Mesendoderm (in vitro differentiated cells): ENCODE data around the gene ASCL1.

Experiments used
- DNase-seq: peaks from one replicate; pipeline ENCODE4 v3.0.0; 2013
- H2AK5ac ChIP-seq: 2 replicates; pipeline ENCODE4 v1.6.1; 2013; ENCODE audit warnings: low read length, inconsistent platforms
- H2BK120ac ChIP-seq: 2 replicates; pipeline ENCODE4 v1.6.1; 2013; ENCODE audit warnings: low read depth, mild to moderate bottlenecking, low read length, moderate library complexity, mixed read lengths
- H2BK15ac ChIP-seq: replicated peaks from 2 replicates; pipeline ENCODE4 v1.6.1; 2013; ENCODE audit warnings: low read depth, mild to moderate bottlenecking, moderate library complexity
- H2BK5ac ChIP-seq: 2 replicates; pipeline ENCODE4 v1.6.1; 2013; ENCODE audit warnings: low read length, inconsistent platforms
- H3K18ac ChIP-seq: 2 replicates; pipeline ENCODE4 v1.6.1; 2013; ENCODE audit warnings: mild to moderate bottlenecking, low read length, mixed read lengths
- H3K23ac ChIP-seq: one replicate; pipeline ENCODE4 v1.6.1; 2013; ENCODE audit warnings: low read length
- H3K27ac ChIP-seq: 2 replicates; pipeline ENCODE4 v1.5.1; 2013; ENCODE audit warnings: low read depth, mild to moderate bottlenecking, inconsistent platforms, low read length, moderate library complexity
- H3K27me3 ChIP-seq: 2 replicates; pipeline ENCODE4 v1.6.1; 2013; ENCODE audit warnings: low read length, control low read depth, mild to moderate bottlenecking, inconsistent platforms; ENCODE audit not compliant: insufficient read depth, poor library complexity
- H3K36me3 ChIP-seq: 2 replicates; pipeline ENCODE4 v1.6.1; 2013; ENCODE audit warnings: low read length, inconsistent platforms; ENCODE audit not compliant: control insufficient read depth, insufficient read depth
- H3K4ac ChIP-seq: one replicate; pipeline ENCODE4 v1.6.1; 2013; ENCODE audit warnings: low read depth, mild to moderate bottlenecking, low read length, moderate library complexity
- H3K4me1 ChIP-seq: 2 replicates; pipeline ENCODE4 v1.6.1; 2013; ENCODE audit warnings: low read depth, low read length, inconsistent platforms; ENCODE audit not compliant: control insufficient read depth
- H3K4me2 ChIP-seq: 2 replicates; pipeline ENCODE4 v1.6.1; 2013; ENCODE audit warnings: low read length
- H3K4me3 ChIP-seq: 2 replicates; pipeline ENCODE4 v1.5.1; 2013; ENCODE audit warnings: mild to moderate bottlenecking, low read length
- H3K56ac ChIP-seq: one replicate; pipeline ENCODE4 v1.6.1; 2013; ENCODE audit warnings: low read length
- H3K79me1 ChIP-seq: 2 replicates; pipeline ENCODE4 v1.6.1; 2013; ENCODE audit warnings: low read length, inconsistent platforms
- H3K79me2 ChIP-seq: 2 replicates; pipeline ENCODE4 v1.6.1; 2013; ENCODE audit warnings: mild to moderate bottlenecking, low read length; ENCODE audit not compliant: control insufficient read depth, insufficient read depth
- H3K9ac ChIP-seq: 2 replicates; pipeline ENCODE4 v1.6.1; 2013; ENCODE audit warnings: low read length, inconsistent platforms
- H4K5ac ChIP-seq: one replicate; pipeline ENCODE4 v1.6.1; 2013; ENCODE audit warnings: low read length
- H4K8ac ChIP-seq: one replicate; pipeline ENCODE4 v1.6.1; 2013; ENCODE audit warnings: low read depth, mild to moderate bottlenecking, control low read depth, low read length, moderate library complexity
- WGBS: extraction: QIAGEN DNeasy Blood & Tissue Kit; methylation state at CpG from one replicate; pipeline ENCODE4 v1.1.7; 2013; ENCODE audit warnings: low lambda C conversion rate, missing lambda C conversion rate; ENCODE audit not compliant: insufficient coverage; ENCODE audit errors: extremely low coverage; 5-methylcytosine and 5-hydroxymethylcytosine counted together

Gene ASCL1

GRCh38 chr12:102921240-102921639 is 36.2 kb upstream of the ASCL1 start:
- no peaks in the 10 kb centered on the region for H3K27me3 ChIP-seq
- H2BK15ac ChIP-seq, result no peak overlapping the region
- no peaks in the 10 kb centered on the region for H3K36me3 ChIP-seq
- H3K4me1 ChIP-seq, result no peaks in the 10 kb centered on the region
- no peak overlapping the region for H3K4me3 ChIP-seq
- no peak overlapping the region for H3K27ac ChIP-seq
- H2BK120ac ChIP-seq, result no peak overlapping the region
- H3K79me2 ChIP-seq, result no peaks in the 10 kb centered on the region
- no peak overlapping the region for H4K5ac ChIP-seq
- no peak overlapping the region for H2BK5ac ChIP-seq
- no peak overlapping the region for H3K4ac ChIP-seq
- no peak overlapping the region for H3K56ac ChIP-seq
- H4K8ac ChIP-seq, result no peak overlapping the region
- H2AK5ac ChIP-seq, result no peak overlapping the region
- no peak for DNase-seq
- H3K18ac ChIP-seq, result no peak overlapping the region
- no peak overlapping the region for H3K23ac ChIP-seq
- H3K4me2 ChIP-seq, result no peak overlapping the region
- H3K79me1 ChIP-seq, result no peaks in the 10 kb centered on the region
- H3K9ac ChIP-seq, result no peak overlapping the region

- no peak overlapping the region for H3K4me2 ChIP-seq
- no peak overlapping the region for H3K23ac ChIP-seq
- H2BK5ac ChIP-seq, result no peak overlapping the region
- H3K36me3 ChIP-seq, result no peaks in the 10 kb centered on the region
- no peaks in the 10 kb centered on the region for H3K79me1 ChIP-seq
- no peak overlapping the region for H4K8ac ChIP-seq
- no peak overlapping the region for H3K56ac ChIP-seq
- no peaks in the 10 kb centered on the region for H3K27me3 ChIP-seq
- no peak overlapping the region for H2AK5ac ChIP-seq
- no peak overlapping the region for H3K18ac ChIP-seq
- no peak overlapping the region for H4K5ac ChIP-seq
- no peak for DNase-seq
- H2BK15ac ChIP-seq, result no peak overlapping the region
- no peak overlapping the region for H3K27ac ChIP-seq
- no peaks in the 10 kb centered on the region for H3K79me2 ChIP-seq
- H3K4ac ChIP-seq, result no peak overlapping the region
- no peak overlapping the region for H3K4me3 ChIP-seq
- no peak overlapping the region for H3K9ac ChIP-seq
- H3K4me1 ChIP-seq, result no peaks in the 10 kb centered on the region
- no peak overlapping the region for H2BK120ac ChIP-seq
Observed at GRCh38 chr12:102927220-102927619, 30.3 kb upstream of the ASCL1 start.

GRCh38 chr12:102933168-102933567 is 24.3 kb upstream of the ASCL1 start:
- no peaks in the 10 kb centered on the region for H3K36me3 ChIP-seq
- no peaks in the 10 kb centered on the region for H3K79me2 ChIP-seq
- no peak overlapping the region for H3K4ac ChIP-seq
- H3K79me1 ChIP-seq, result no peaks in the 10 kb centered on the region
- no peak overlapping the region for H2BK120ac ChIP-seq
- no peak overlapping the region for H4K5ac ChIP-seq
- no peak overlapping the region for H3K4me2 ChIP-seq
- no peak overlapping the region for H3K27ac ChIP-seq
- H3K4me1 ChIP-seq, result no peaks in the 10 kb centered on the region
- no peak overlapping the region for H4K8ac ChIP-seq
- H3K56ac ChIP-seq, result no peak overlapping the region
- no peak overlapping the region for H3K23ac ChIP-seq
- no peak overlapping the region for H2BK15ac ChIP-seq
- H3K4me3 ChIP-seq, result no peak overlapping the region
- no peak overlapping the region for H3K18ac ChIP-seq
- DNase-seq, result no peak
- H3K27me3 ChIP-seq, result no peaks in the 10 kb centered on the region
- WGBS, result no CpG with 5 or more reads among the region's 1 CpG
- H2AK5ac ChIP-seq, result no peak overlapping the region
- H2BK5ac ChIP-seq, result no peak overlapping the region
- H3K9ac ChIP-seq, result no peak overlapping the region

GRCh38 chr12:102939059-102939458 is 18.4 kb upstream of the ASCL1 start:
- Histone ChIP-seq H3K4me1 (no peaks in the 10 kb centered on the region), H3K79me1 (no peaks in the 10 kb centered on the region), H3K4me3 (no peak overlapping the region), H4K5ac (no peak overlapping the region), H3K9ac (no peak overlapping the region), H3K4ac (no peak overlapping the region), H3K79me2 (no peaks in the 10 kb centered on the region), H3K27me3 (no peaks in the 10 kb centered on the region), H4K8ac (no peak overlapping the region), H3K4me2 (no peak overlapping the region), H3K36me3 (no peaks in the 10 kb centered on the region), H2BK5ac (no peak overlapping the region), H2BK120ac (no peak overlapping the region), H3K56ac (no peak overlapping the region), H3K27ac (no peak overlapping the region), H2AK5ac (no peak overlapping the region), H3K18ac (no peak overlapping the region), H3K23ac (no peak overlapping the region), H2BK15ac (no peak overlapping the region)
- DNase-seq, result no peak
- no CpG with 5 or more reads among the region's 2 CpGs for WGBS

GRCh38 chr12:102939670-102940222 is 17.7 kb upstream of the ASCL1 start:
- Histone ChIP-seq H3K79me1 (no peaks in the 10 kb centered on the region), H4K5ac (no peak overlapping the region)

GRCh38 chr12:102946042-102946441 is 11.4 kb upstream of the ASCL1 start:
- Histone ChIP-seq H3K18ac (no peak overlapping the region), H2BK120ac (no peak overlapping the region), H3K27me3 (peaks cover 11% of the 10 kb centered on the region), H3K36me3 (no peaks in the 10 kb centered on the region), H3K9ac (no peak overlapping the region), H3K4me1 (no peaks in the 10 kb centered on the region), H3K27ac (no peak overlapping the region), H3K4ac (no peak overlapping the region), H4K5ac (no peak overlapping the region), H3K79me2 (no peaks in the 10 kb centered on the region), H3K4me3 (no peak overlapping the region), H3K4me2 (no peak overlapping the region), H2BK5ac (no peak overlapping the region), H3K23ac (no peak overlapping the region), H2AK5ac (no peak overlapping the region), H3K79me1 (no peaks in the 10 kb centered on the region), H3K56ac (no peak overlapping the region), H4K8ac (no peak overlapping the region), H2BK15ac (no peak overlapping the region)
- no CpG with 5 or more reads among the region's 2 CpGs for WGBS
- DNase-seq, result no peak

More at GRCh38 chr12:102939670-102940222, 17.7 kb upstream of the ASCL1 start:
- Histone ChIP-seq H3K36me3 (no peaks in the 10 kb centered on the region), H3K79me2 (no peaks in the 10 kb centered on the region), H3K4me3 (no peak overlapping the region), H3K27me3 (no peaks in the 10 kb centered on the region), H3K4ac (no peak overlapping the region), H3K9ac (no peak overlapping the region), H3K4me2 (no peak overlapping the region), H3K4me1 (no peaks in the 10 kb centered on the region), H4K8ac (no peak overlapping the region), H2BK120ac (no peak overlapping the region), H3K27ac (no peak overlapping the region), H3K18ac (no peak overlapping the region), H2BK15ac (no peak overlapping the region), H2BK5ac (no peak overlapping the region), H3K56ac (no peak overlapping the region), H2AK5ac (no peak overlapping the region), H3K23ac (no peak overlapping the region)
- DNase-seq, result no peak
- WGBS, result no CpG with 5 or more reads among the region's 2 CpGs
